ENCODE data around the gene FBXL5.

DNA sequence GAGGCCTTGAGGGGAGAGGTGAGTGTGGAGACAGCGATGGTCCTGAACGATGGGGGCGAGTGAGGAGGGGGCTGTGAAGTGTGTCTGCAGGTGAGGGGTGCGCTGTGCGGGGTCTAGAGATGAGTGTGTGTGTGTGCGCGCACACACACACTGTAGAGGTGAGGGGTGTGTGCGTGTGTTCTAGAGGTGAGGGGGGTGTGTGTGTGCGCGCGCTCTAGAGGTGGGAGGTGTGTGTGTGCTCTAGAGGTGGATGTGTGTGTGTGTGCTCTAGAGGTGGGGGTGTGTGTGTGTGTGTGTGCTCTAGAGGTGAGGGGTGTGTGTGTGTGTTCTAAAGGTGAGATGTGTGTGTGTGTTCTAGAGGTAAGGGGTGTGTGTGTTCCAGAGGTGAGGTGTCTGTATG is 48.3 kb upstream of the FBXL5 start:
- TF ChIP-seq EZH2 (IDR thresholded peaks at IDR 0.05; ENCODE audit: low read length, missing control alignments) (no peak), CTCF (conservative IDR thresholded peaks at IDR 0.05 in 1 of 2, IDR thresholded peaks at IDR 0.05 in 1 of 2; ENCODE audit: low read depth in 1 of 2, low read length in 2 of 2) (no peak)

All from fibroblast of lung (primary cell).